Keratinocyte (primary cell): ENCODE data around the gene PRLH. TPM values are rescaled to one million over a fixed set of nuclear protein-coding genes. Genes with fewer than 3 reads are reported as not detected.

Experiments
- DNase-seq: peaks from one replicate; pipeline ENCODE4 v3.0.0-alpha.2; 2011; ENCODE audit warnings: low read depth, missing footprints, low spot score
- FAIRE-seq: peaks from 2 replicates; lab custom pipeline; 2011; peaks lifted over from hg19 to GRCh38; lab: Jason Lieb, UNC
- H2AFZ ChIP-seq: 2 replicates; pipeline ENCODE4 v1.6.0; 2012; ENCODE audit warnings: low read length, control low read depth, inconsistent platforms; ENCODE audit not compliant: control insufficient read depth
- H3K27ac ChIP-seq: 2 replicates; pipeline ENCODE4 v1.5.1; 2011; ENCODE audit warnings: low read length; ENCODE audit not compliant: control insufficient read depth, insufficient read depth
- H3K27me3 ChIP-seq: 3 replicates; pipeline ENCODE4 v1.6.0; 2011; ENCODE audit warnings: low read length; ENCODE audit not compliant: control insufficient read depth, insufficient read depth; ENCODE audit errors: extremely low read depth
- H3K36me3 ChIP-seq, 2 experiments: 2 replicates in 1 of 2; 3 replicates in 1 of 2; pipeline ENCODE4 v1.5.1; 2011; ENCODE audit warnings: low read length in 2 of 2, mild to moderate bottlenecking in 1 of 2; ENCODE audit not compliant: control insufficient read depth in 2 of 2, insufficient read depth in 2 of 2; ENCODE audit errors: extremely low read depth in 1 of 2
- H3K4me1 ChIP-seq: 3 replicates; pipeline ENCODE4 v1.5.1; 2011; ENCODE audit warnings: low read length; ENCODE audit not compliant: control insufficient read depth, insufficient read depth; ENCODE audit errors: extremely low read depth
- H3K4me2 ChIP-seq: 3 replicates; pipeline ENCODE4 v1.6.0; 2011; ENCODE audit warnings: low read depth, low read length; ENCODE audit not compliant: control insufficient read depth, insufficient read depth; ENCODE audit errors: extremely low read depth
- H3K4me3 ChIP-seq, 3 experiments: fragments of 200-600 bp in 1 of 3; sonication (generic) in 1 of 3; 2 replicates in 2 of 3; 3 replicates in 1 of 3; pipeline ENCODE4 v1.5.1; 2011 to 2016; ENCODE audit warnings: low read length in 3 of 3, mild to moderate bottlenecking in 3 of 3, control low read depth in 2 of 3, inconsistent platforms in 1 of 3, low read depth in 1 of 3, mixed read lengths in 1 of 3, mixed run types in 1 of 3, moderate library complexity in 1 of 3; ENCODE audit not compliant: control insufficient read depth in 2 of 3, insufficient read depth in 2 of 3; ENCODE audit errors: extremely low read depth in 1 of 3
- H3K79me2 ChIP-seq: 2 replicates; pipeline ENCODE4 v1.6.0; 2012; ENCODE audit warnings: low read length; ENCODE audit not compliant: control insufficient read depth, insufficient read depth
- H3K9ac ChIP-seq: 3 replicates; pipeline ENCODE4 v1.6.0; 2011; ENCODE audit warnings: low read length; ENCODE audit not compliant: control insufficient read depth, insufficient read depth; ENCODE audit errors: extremely low read depth
- H3K9me1 ChIP-seq: 3 replicates; pipeline ENCODE4 v1.6.0; 2011; ENCODE audit warnings: low read length; ENCODE audit not compliant: control insufficient read depth, insufficient read depth; ENCODE audit errors: extremely low read depth
- H3K9me3 ChIP-seq: 2 replicates; pipeline ENCODE4 v1.5.1; 2012; ENCODE audit warnings: low read depth, low read length; ENCODE audit not compliant: control insufficient read depth
- H4K20me1 ChIP-seq: 3 replicates; pipeline ENCODE4 v1.6.0; 2011; ENCODE audit warnings: low read length; ENCODE audit not compliant: control insufficient read depth, insufficient read depth; ENCODE audit errors: extremely low read depth
- EZH2 ChIP-seq: IDR thresholded peaks from one replicate; pipeline ENCODE4 v1.6.1; 2012; ENCODE audit warnings: inconsistent platforms, mild to moderate bottlenecking, low read length, moderate library complexity
- dilution Hi-C: fragments of 300-500 bp; cut with MboI; formaldehyde crosslinking; loops from one replicate; pipeline ENCODE4 v1.7.0; 2020; ENCODE audit warnings: low sequenced_read_pairs; ENCODE audit not compliant: extremely low pct_ligation_motif_present
- polyA plus RNA-seq, 5 experiments: library from polyadenylated mRNA; depleted of rRNA in 3 of 5; stranded (reverse) in 3 of 5; stranded (forward) in 1 of 5; unstranded in 1 of 5; fragments of >200 nt; gene quantifications; 1 replicate in 1 of 5; 2 replicates in 3 of 5; 3 replicates in 1 of 5; pipeline versions ENCODE4 v1.2.1 to v1.2.3, GENCODE V29; 2011 to 2012; ENCODE audit warnings: missing spikeins in 2 of 5, low read depth in 1 of 5, low replicate concordance in 1 of 5
- small RNA-seq, 3 experiments: library from RNA; depleted of rRNA; stranded (forward); fragments of <200 nt; gene quantifications; one replicate each; pipeline ENCODE3, GENCODE V24; 2012; ENCODE audit warnings: low read depth in 3 of 3, low replicate concordance in 1 of 3; ENCODE audit not compliant: insufficient read length in 3 of 3
- TF ChIP-seq, protein P1 (sequence below), 3 experiments: IDR thresholded peaks in 1 of 3; conservative IDR thresholded peaks in 1 of 3; optimal IDR thresholded peaks in 1 of 3; 2 replicates in 2 of 3; 3 replicates in 1 of 3; pipeline versions ENCODE3 to v1.5.1; 2011; ENCODE audit warnings: low read length in 3 of 3, mild to moderate bottlenecking in 3 of 3, moderate library complexity in 2 of 3, control low read depth in 1 of 3, inconsistent platforms in 1 of 3; ENCODE audit not compliant: insufficient read depth in 2 of 3; ENCODE audit errors: extremely low read depth in 1 of 3

PRLH gene
- polyA plus RNA-seq, 1 donor (not counting 4 experiments of a cell fraction or from before 2014, with no cell fraction given), result not detected

- DNase-seq (no peak), FAIRE-seq (no peak)
- Histone ChIP-seq H3K4me2 (no peak overlapping the region), H3K9me3 (no peaks in the 10 kb centered on the region), H3K27ac (no peak overlapping the region), H3K36me3 (no peaks in the 10 kb centered on the region), H3K9ac (no peak overlapping the region), H3K79me2 (no peaks in the 10 kb centered on the region), H2AFZ (no peak overlapping the region), H3K4me3 (no peak overlapping the region), H3K4me1 (no peaks in the 10 kb centered on the region), H3K27me3 (peaks cover 5% of the 10 kb centered on the region), H4K20me1 (no peaks in the 10 kb centered on the region), H3K9me1 (no peaks in the 10 kb centered on the region)
- dilution Hi-C loops, result no loop called here
- no peak for TF ChIP-seq EZH2
- TF ChIP-seq, protein P1, sequence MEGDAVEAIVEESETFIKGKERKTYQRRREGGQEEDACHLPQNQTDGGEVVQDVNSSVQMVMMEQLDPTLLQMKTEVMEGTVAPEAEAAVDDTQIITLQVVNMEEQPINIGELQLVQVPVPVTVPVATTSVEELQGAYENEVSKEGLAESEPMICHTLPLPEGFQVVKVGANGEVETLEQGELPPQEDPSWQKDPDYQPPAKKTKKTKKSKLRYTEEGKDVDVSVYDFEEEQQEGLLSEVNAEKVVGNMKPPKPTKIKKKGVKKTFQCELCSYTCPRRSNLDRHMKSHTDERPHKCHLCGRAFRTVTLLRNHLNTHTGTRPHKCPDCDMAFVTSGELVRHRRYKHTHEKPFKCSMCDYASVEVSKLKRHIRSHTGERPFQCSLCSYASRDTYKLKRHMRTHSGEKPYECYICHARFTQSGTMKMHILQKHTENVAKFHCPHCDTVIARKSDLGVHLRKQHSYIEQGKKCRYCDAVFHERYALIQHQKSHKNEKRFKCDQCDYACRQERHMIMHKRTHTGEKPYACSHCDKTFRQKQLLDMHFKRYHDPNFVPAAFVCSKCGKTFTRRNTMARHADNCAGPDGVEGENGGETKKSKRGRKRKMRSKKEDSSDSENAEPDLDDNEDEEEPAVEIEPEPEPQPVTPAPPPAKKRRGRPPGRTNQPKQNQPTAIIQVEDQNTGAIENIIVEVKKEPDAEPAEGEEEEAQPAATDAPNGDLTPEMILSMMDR (optimal IDR thresholded peaks at IDR 0.05 in 1 of 3, IDR thresholded peaks at IDR 0.05 in 1 of 3, conservative IDR thresholded peaks at IDR 0.05 in 1 of 3; ENCODE audit: extremely low read depth in 1 of 3, insufficient read depth in 2 of 3, low read length in 3 of 3), result no peak
Observed at GRCh38 chr2:237616373-237616733, 50.0 kb downstream of the PRLH start.

Small RNA genes lying within 50 kb of the gene (small RNA-seq; reads per million reads assigned to genes)
- gene RNU6-1140P, result 0 to 0.75 (median 0.33) reads per million in 3 experiments

Other genes with a start within 250 kb of the PRLH start
- 0.01 TPM in 1 of 3 replicates, not detected in the others for gene COL6A3, start 152.4 kb upstream of the PRLH start, polyA plus RNA-seq
- 0.67 to 1.8 TPM (median 1.0 TPM) in 3 replicates for gene MLPH, start 79.3 kb upstream of the PRLH start, polyA plus RNA-seq
- 1.4 to 3.7 TPM (median 2.4 TPM) in 3 replicates for gene RAB17, start 24.2 kb downstream of the PRLH start, polyA plus RNA-seq
- gene LRRFIP1, start 61.0 kb downstream of the PRLH start, polyA plus RNA-seq, result 69.7 to 115 TPM (median 112 TPM) in 3 replicates
- gene RBM44, start 232.2 kb downstream of the PRLH start, polyA plus RNA-seq, result 0.03 to 0.14 TPM (median 0.08 TPM) in 3 replicates